NCI-H2196 treated with DMSO at 0.1 percent for 48 hours (cell line): ENCODE data around the gene SAA2.
"Not testable (repeated sequence)": the region's sequence is repeated elsewhere in the genome, so short reads cannot be mapped to it uniquely, and the experiment has no call there.

Experiments
- DNase-seq: peaks from one replicate; lab custom pipeline; 2025; ENCODE audit not compliant: unreplicated experiment; lab: John Stamatoyannopoulos, UW

Gene SAA2

GRCh38 chr11:18197738-18198137 lies 50.7 kb downstream of the SAA2 start:
- DNase-seq: not testable (repeated sequence)

- DNase-seq: no peak
These were observed 51.9 kb downstream of the SAA2 start for GRCh38 chr11:18196532-18196931.
